PC-9 (cell line): Measurements from ENCODE around the gene MLXIPL. TPM values are rescaled to one million over a fixed set of nuclear protein-coding genes. Genes with fewer than 3 reads are reported as not detected.

Source experiments
- BruUV-seq: library from RNA; stranded (reverse); fragments of 400-500 nt; replicated peaks from 2 replicates; lab custom pipeline; 2021; lab: Mats Ljungman, UMichigan
- CTCF ChIA-PET: fragments of 300-600 bp; sonication (Branson Sonifier 250); formaldehyde crosslinking; loops from one replicate; lab custom pipeline; 2022; ENCODE audit warnings: antibody characterized with exemption; lab: Charles Lee
- POLR2A ChIA-PET: fragments of 300-600 bp; sonication (Branson Sonifier 250); formaldehyde crosslinking; loops from one replicate; lab custom pipeline; 2022; ENCODE audit warnings: antibody characterized with exemption; ENCODE audit not compliant: unreplicated experiment; lab: Charles Lee
- DNase-seq, 2 experiments: peaks; one replicate each; pipeline versions ENCODE4 v3.0.0 to v3.0.0-alpha.2; 2015 to 2022; ENCODE audit warnings: mixed read lengths in 1 of 2
- H2AFZ ChIP-seq: fragments of 200-600 bp; sonication (generic); 2 replicates; pipeline ENCODE4 v1.8.1; 2017; ENCODE audit warnings: antibody characterized with exemption
- H3F3A ChIP-seq: fragments of 200-600 bp; sonication (generic); 2 replicates; pipeline ENCODE4 v1.8.1; 2017; ENCODE audit warnings: antibody characterized with exemption, mild to moderate bottlenecking, low read depth; ENCODE audit not compliant: insufficient read depth
- H3K27ac ChIP-seq: fragments of 200-600 bp; sonication (generic); 2 replicates; pipeline ENCODE4 v1.6.1; 2016; ENCODE audit warnings: mixed run types
- H3K27me3 ChIP-seq: fragments of 200-600 bp; sonication (generic); 2 replicates; pipeline ENCODE4 v1.6.1; 2016; ENCODE audit warnings: low read depth, mixed run types; ENCODE audit not compliant: insufficient read depth
- H3K36me3 ChIP-seq: fragments of 200-600 bp; sonication (generic); 2 replicates; pipeline ENCODE4 v1.6.1; 2016; ENCODE audit warnings: low read depth, mixed run types
- H3K4me1 ChIP-seq: fragments of 200-600 bp; sonication (generic); replicated peaks from 2 replicates; pipeline ENCODE4 v1.6.1; 2016; ENCODE audit warnings: mixed run types; ENCODE audit not compliant: insufficient read depth
- H3K4me2 ChIP-seq: fragments of 200-600 bp; sonication (generic); 2 replicates; pipeline ENCODE4 v1.6.1; 2017; ENCODE audit warnings: mixed run types
- H3K4me3 ChIP-seq: fragments of 200-600 bp; sonication (generic); 2 replicates; pipeline ENCODE4 v1.6.1; 2016; ENCODE audit warnings: mixed run types
- H3K79me2 ChIP-seq: fragments of 200-600 bp; sonication (generic); 2 replicates; pipeline ENCODE4 v1.6.1; 2017; ENCODE audit warnings: low read depth, mixed run types
- H3K9me2 ChIP-seq: fragments of 200-600 bp; sonication (generic); 2 replicates; pipeline ENCODE4 v1.8.1; 2017; ENCODE audit warnings: mild to moderate bottlenecking; ENCODE audit not compliant: insufficient read depth
- H3K9me3 ChIP-seq: fragments of 200-600 bp; sonication (generic); 2 replicates; pipeline ENCODE4 v1.8.1; 2016; ENCODE audit warnings: low read depth; ENCODE audit not compliant: insufficient read depth
- H4K20me1 ChIP-seq: fragments of 200-600 bp; sonication (generic); 2 replicates; pipeline ENCODE4 v1.8.1; 2017; ENCODE audit not compliant: insufficient read depth
- EZH2 ChIP-seq: fragments of 200-600 bp; sonication (generic); IDR thresholded peaks from 2 replicates; pipeline ENCODE4 v1.8.0; 2017; ENCODE audit warnings: antibody characterized with exemption, low read depth
- intact Hi-C: fragments of 100-400 bp; cut with micrococcal nuclease; formaldehyde crosslinking; loops from one replicate; pipeline ENCODE4 v1.10.0; 2022; ENCODE audit not compliant: unreplicated experiment
- total RNA-seq: library from RNA; stranded (reverse); gene quantifications from 2 replicates; pipeline ENCODE4 v1.2.3, GENCODE V29; 2021
- TF ChIP-seq, protein P1 (sequence below): fragments of 200-600 bp; sonication (generic); conservative IDR thresholded peaks from 2 replicates; pipeline ENCODE4 v1.6.1; 2017; ENCODE audit warnings: mixed run types, antibody characterized with exemption, mild to moderate bottlenecking, moderate library complexity

The MLXIPL gene
- total RNA-seq, 1 experiment from 2014 or later: 24.9 TPM

DNA sequence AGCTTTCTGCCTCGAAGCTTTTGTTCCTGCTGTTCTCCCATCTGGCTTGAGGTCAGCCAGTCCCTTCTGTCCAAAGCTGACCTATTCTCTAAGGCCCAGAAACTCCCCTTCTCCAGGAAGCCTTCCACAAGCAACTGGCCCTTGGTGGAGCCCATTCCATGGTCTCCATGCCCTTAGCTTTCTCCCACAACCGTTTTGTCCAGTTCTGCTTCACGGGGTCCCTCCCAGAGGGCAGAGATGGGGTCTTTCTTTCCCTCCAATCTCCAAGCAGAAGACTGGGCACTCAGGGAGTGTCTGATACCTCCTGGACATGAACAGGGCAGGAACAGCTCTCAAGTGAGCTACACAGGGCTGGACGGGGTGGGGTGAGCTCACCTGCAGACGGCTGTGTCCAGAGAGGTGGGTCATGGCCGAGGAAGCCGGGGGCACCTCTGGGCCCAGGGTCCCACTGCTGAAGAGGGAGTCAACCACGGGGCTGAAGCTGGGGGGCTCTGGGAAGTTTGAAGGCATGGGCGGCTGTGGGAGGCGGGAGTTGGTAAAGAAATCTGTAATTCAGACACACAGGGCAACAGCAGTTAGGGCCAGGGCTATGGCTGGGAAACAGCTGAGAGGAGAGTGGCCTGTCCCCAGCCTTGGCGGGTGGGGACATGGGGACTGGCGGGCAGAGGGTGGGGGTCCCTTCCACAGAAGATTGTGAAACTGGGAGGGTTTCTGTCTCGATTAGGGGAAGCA lies 25.0 kb downstream of the MLXIPL start:
- ChIA-PET CTCF (no interaction called here), POLR2A (no interaction called here)
- Histone ChIP-seq H4K20me1 (no peaks in the 10 kb centered on the region), H3K4me1 (peaks cover 13% of the 10 kb centered on the region), H3K4me3 (no peak overlapping the region), H3K36me3 (no peaks in the 10 kb centered on the region), H3K9me3 (no peaks in the 10 kb centered on the region), H3F3A (no peaks in the 10 kb centered on the region), H3K4me2 (no peak overlapping the region), H2AFZ (no peak overlapping the region), H3K27ac (no peak overlapping the region), H3K79me2 (no peaks in the 10 kb centered on the region), H3K27me3 (no peaks in the 10 kb centered on the region), H3K9me2 (no peaks in the 10 kb centered on the region)
- no TSS peak for BruUV-seq
- intact Hi-C loops: no loop called here
- DNase-seq: no peak
- no peak for TF ChIP-seq EZH2
- TF ChIP-seq, protein P1, sequence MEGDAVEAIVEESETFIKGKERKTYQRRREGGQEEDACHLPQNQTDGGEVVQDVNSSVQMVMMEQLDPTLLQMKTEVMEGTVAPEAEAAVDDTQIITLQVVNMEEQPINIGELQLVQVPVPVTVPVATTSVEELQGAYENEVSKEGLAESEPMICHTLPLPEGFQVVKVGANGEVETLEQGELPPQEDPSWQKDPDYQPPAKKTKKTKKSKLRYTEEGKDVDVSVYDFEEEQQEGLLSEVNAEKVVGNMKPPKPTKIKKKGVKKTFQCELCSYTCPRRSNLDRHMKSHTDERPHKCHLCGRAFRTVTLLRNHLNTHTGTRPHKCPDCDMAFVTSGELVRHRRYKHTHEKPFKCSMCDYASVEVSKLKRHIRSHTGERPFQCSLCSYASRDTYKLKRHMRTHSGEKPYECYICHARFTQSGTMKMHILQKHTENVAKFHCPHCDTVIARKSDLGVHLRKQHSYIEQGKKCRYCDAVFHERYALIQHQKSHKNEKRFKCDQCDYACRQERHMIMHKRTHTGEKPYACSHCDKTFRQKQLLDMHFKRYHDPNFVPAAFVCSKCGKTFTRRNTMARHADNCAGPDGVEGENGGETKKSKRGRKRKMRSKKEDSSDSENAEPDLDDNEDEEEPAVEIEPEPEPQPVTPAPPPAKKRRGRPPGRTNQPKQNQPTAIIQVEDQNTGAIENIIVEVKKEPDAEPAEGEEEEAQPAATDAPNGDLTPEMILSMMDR: no peak

GRCh38 chr7:73597978-73598782 lies 26.1 kb downstream of the MLXIPL start:
- peaks cover 8% of the 10 kb centered on the region for H3K4me1 ChIP-seq
- CTCF ChIA-PET: no interaction called here

More at GRCh38 chr7:73597978-73598782, 26.1 kb downstream of the MLXIPL start:
- H3K79me2 ChIP-seq: no peaks in the 10 kb centered on the region
- intact Hi-C loops: no loop called here
- H3K9me2 ChIP-seq: no peaks in the 10 kb centered on the region
- no peak overlapping the region for H3K27ac ChIP-seq
- H3K4me2 ChIP-seq: no peak overlapping the region
- no TSS peak for BruUV-seq
- H3K27me3 ChIP-seq: no peaks in the 10 kb centered on the region
- no peaks in the 10 kb centered on the region for H4K20me1 ChIP-seq
- DNase-seq: no peak
- POLR2A ChIA-PET: no interaction called here
- peaks cover 2% of the 10 kb centered on the region for H3F3A ChIP-seq
- TF ChIP-seq, protein P1: no peak
- TF ChIP-seq EZH2: no peak
- H2AFZ ChIP-seq: no peak overlapping the region
- H3K4me3 ChIP-seq: no peak overlapping the region
- H3K9me3 ChIP-seq: no peaks in the 10 kb centered on the region
- H3K36me3 ChIP-seq: no peaks in the 10 kb centered on the region
